NCI-H345 treated with DMSO at 0.1 percent for 48 hours (cell line): Measurements from ENCODE around the gene GALNT6.

Experiments used
- DNase-seq: peaks from one replicate; lab custom pipeline; 2025; ENCODE audit not compliant: unreplicated experiment; lab: John Stamatoyannopoulos, UW

Gene GALNT6

DNA sequence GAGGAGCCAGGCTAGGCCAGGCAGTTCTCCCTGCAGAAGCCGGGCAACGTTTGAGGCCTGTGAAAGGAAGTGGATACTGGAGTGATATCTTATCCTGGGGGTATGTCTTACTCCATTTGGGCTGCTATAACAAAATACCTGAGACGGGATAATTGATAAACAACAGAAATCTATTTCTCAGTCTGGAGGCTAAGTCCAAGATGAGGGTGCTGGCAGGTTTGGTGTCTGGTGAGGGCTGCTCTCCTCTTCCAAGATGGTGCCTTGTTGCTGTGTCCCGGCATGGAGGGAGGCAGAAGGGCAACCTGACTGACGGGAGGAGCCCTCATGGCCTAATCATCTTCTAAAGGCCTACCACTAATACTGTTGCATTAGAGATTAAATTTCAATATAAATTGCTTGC lies 15.7 kb upstream of the GALNT6 start:
- DNase-seq: no peak

DNA sequence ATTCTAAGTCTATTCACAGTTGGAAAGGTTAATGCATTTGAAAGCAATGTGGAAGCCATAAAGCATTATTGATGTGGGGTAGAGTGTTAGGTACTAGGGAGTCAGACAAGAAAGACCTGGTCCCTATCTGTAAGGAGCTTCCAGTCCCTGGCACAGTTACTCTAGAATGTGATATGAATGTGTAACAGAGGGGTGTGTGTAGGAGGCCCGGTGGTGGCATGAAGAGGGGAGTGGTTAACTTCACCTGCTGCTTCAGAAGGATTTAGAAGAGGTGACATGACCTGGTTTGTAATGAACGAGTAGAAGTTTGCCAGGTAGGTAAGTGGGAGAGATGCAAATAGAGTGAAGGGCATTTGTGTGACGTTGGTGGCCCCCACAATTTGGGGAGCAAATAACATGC lies 15.1 kb upstream of the GALNT6 start:
- DNase-seq: no peak

DNA sequence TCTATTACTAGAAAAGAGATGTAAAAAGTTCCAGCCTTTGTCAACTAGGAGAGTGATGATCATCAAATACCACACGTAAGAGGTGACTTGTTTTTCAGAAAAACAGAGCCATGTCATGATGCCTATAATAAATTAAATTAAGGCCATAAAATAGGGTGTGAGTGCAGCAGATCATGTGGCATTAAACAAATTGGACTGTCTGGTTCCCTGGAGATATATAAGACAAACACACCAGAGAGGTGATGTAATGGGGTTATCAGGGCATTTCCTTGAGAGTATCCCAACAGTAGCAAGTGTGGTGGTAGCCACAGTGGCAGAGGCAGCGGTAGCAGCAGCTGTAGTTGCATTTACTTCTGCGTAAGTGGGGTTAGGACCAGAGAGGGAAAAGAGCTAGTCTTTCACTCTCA lies 14.6 kb upstream of the GALNT6 start:
- DNase-seq: no peak

- no peak for DNase-seq
Measured at GRCh38 chr12:51404627-51405026, 13.4 kb upstream of the GALNT6 start.

- no peak for DNase-seq
Measured at GRCh38 chr12:51403681-51404136, 12.5 kb upstream of the GALNT6 start.

GRCh38 chr12:51403159-51403558 lies 12.0 kb upstream of the GALNT6 start:
- DNase-seq: no peak

DNA sequence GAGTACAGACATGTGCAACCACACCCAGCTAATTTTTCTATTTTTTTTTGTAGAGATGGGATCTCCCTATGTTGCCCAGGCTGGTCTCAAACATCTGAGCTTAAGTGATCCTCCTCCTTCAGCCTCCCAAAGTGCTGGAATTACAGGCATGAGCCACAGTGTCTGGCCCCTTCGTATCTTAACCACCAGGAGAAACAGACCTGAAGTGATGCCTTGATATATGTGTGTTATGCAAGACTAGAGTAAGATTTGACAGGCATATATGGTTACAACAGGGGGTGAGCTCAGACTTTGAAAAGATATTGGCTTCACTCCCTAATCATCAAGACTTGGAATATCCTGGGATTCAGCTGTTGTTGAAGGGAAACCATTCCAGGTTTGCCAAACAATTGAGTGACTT lies 10.7 kb upstream of the GALNT6 start:
- DNase-seq: no peak

GRCh38 chr12:51401486-51401885 lies 10.3 kb upstream of the GALNT6 start:
- DNase-seq: no peak

DNA sequence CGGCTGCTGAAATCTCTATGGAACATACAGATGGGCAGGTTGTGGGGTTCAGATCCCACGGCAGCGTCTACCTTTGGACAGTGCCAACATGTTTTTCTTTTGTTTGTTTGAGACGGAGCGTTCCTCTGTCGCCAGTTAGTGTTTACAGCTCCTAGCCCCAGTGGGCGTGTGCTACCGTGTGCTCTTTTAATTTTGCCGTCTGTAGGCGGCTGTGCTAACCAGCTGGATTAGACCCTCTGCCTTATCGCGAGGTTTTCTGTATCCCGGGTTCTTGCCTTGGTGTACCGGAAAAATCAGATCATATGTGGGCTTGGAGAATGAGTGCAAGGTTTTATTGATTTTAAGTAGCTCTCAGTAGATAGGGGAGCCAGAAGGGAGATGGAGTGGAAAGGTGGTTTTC lies 9.8 kb upstream of the GALNT6 start:
- DNase-seq: no peak

- no peak for DNase-seq
Measured at GRCh38 chr12:51399891-51400290, 8.7 kb upstream of the GALNT6 start.

GRCh38 chr12:51397670-51398069 lies 6.5 kb upstream of the GALNT6 start:
- DNase-seq: no peak

DNA sequence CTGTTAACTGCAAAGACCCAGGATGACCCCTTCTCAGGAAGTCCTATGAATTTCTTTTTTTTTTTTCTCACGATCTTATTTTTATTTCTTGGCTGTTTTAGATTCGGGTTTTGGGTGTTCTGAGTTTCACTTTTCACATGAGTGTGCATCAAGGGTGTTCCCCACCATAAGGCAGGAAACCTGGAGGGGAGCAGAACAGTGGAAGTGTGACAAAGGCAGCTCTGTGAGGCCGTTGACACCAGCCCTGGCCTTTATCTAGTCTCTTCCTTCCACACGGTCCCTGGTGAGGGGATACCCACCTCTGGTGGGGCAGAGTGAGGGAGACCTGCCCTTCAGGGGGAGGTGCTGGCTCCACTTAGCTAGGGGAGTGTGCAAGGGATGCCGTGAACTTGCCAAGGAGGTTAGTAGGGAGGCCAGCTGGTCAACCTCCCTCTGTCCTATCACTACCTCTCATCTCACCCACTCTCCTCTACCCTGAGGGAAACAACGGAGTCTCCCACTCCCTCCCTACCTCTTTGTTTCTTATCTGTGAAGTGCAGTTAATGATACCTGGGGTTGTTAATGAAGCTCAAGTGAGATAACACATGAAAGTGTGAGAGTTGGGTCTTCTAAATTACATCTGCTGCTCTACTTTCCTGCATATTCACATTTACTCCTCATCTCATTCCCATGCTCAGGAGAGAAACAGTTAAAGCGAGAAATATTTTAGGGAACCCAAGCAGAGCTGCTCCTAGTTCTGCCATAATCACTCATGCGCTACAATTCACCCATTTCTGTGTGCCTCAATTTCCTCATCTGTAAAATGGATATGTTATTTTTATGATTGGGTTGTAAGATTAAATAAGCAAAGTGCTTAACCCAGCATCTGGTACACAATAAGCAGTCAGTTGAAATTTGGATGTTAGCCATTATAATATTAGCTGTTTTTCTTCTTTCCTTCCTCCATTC lies 4.4 kb upstream of the GALNT6 start:
- DNase-seq: no peak

- DNase-seq: no peak
Measured at GRCh38 chr12:51393676-51394545, 2.7 kb upstream of the GALNT6 start.

DNA sequence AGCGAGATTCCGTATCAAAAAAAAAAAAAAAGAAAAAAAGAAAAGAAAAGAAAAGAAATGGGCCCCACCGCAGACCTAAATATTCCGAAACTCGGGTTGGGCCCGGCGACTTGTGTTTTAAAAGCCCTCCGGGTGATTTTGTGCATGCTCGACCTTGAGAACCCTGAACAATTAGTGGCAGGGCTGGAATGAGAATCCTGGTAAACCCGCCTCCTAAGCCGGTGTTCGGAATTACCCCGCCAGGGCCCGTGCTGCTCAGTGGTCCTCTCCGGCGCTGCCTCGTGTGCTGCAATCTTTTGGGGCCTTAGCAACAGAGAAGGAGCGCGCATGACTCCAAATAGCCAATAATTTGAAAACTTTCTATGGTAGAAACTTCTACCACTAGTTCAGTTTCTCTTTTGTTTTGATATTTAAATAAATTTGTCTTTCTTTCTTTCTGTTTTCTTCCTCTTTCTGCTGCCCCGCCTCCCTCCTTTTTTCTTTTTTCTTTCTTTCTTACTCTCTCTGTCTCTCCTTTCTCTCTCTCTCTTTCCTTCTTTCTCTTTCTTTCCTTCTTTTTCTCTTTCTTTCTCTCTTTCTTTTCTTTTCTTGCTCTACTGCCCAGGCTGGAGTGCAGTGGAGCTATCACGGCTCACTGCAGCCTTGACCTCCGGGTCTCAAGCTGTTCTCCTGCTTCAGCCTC lies 1.5 kb upstream of the GALNT6 start:
- DNase-seq: no peak

- no peak for DNase-seq
Measured at GRCh38 chr12:51390891-51391282, 319 bp downstream of the GALNT6 start.

GRCh38 chr12:51390457-51390856 lies 749 bp downstream of the GALNT6 start:
- no peak for DNase-seq

DNA sequence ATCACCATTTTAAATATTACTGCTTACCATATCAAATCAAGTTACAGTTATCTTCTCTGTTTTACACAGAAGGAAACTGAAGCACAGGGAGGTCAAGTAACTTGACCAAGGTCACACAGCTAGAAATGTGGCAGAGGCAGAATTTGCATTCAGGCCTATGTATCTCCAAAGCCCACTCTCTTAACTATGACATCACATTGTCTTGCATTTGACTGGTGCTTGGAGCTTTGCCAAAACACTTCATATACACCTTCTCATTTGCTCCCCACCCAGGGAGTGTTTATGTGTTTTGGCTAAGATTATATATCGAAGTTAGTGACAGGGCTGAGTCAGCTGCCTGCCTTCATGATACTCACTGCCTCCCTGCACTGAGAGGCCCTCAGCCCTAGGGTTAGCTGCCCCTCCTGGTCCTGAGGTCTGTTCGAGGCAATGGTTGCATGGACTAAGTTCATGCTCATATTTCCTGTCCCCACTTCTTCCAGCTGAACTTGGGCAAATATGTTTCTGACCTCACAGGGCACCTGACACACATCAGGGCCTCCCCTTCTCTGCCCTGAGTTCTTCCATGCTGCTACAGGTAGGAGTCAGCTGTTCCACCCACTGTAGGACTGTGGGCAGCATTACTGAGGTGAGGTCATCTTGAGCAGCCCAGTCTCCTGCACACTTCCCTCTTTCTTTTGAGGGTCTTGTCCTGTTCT lies 1.8 kb downstream of the GALNT6 start:
- no peak for DNase-seq

- DNase-seq: no peak
Measured at GRCh38 chr12:51388846-51389245, 2.4 kb downstream of the GALNT6 start.

DNA sequence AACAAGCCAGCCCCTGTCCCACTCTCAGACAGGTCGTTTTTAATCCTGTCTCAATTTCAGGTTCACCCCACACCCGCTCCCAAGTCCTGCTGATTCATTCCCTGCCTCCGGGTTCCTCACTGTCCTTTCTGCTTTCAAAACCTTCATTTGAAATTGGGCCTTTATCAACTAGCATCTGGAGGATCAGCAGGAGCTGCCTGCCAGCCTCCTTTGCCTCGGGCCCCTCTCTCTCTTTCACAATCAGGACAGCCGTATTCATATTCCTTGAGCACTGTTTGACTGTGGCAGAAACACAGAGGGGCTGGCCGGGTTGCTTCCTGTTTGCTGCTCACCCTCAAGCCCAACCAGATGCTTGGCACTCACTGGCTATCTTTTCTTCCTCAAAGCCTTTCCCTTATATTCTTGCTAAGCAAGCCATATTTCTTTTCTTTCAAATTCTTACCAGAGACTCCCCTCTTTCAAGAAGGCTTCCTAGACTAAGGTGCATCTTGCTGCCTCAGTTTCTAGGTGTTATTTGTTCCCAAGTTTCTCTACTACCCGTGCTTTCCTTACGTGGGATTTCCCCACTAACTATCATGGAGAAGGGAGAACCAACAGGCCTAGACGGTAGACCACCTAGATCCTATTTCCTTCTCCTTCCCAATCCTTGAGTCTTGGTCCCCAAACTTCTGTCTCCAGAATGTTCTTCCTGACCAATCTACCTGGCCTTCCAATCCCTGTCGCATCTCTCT lies 3.0 kb downstream of the GALNT6 start:
- no peak for DNase-seq

DNA sequence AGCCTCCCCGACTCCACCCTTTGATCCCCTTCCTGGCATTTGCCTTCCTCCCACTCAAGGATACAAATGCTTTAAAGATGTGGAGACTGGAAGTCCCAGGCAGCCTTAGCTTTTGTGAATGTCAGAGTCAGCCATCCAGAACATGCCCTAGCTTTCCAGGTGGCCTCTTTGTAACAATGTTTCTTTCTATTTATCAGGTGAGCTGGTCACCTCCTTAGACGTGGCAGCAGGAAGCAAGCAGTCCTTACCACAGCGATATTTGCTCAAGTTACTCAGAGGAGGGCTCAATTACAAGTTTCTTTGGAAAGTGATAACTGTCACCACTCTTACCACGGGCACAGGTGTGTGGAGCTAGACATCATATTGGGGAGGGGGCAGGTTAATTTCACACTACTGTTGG lies 4.9 kb downstream of the GALNT6 start:
- no peak for DNase-seq
